ENCODE data around the gene PLA2G4E. TPM values are rescaled to one million over a fixed set of nuclear protein-coding genes. Genes with fewer than 3 reads are reported as not detected.

Gene PLA2G4E
- polyA plus RNA-seq, 3 donors = not detected

GRCh38 chr15:42056934-42057798 lies 36.3 kb upstream of the PLA2G4E start:
- DNase-seq (ENCODE audit: low read depth in 3 of 3, low spot score in 2 of 3) = peak; percentile 41 to 54 (median 45)

- no peak for DNase-seq (ENCODE audit: low read depth in 3 of 3, low spot score in 2 of 3)
Measured at GRCh38 chr15:42053914-42054313, 33.1 kb upstream of the PLA2G4E start.

- DNase-seq (ENCODE audit: low read depth in 3 of 3, low spot score in 2 of 3) = no peak
Measured at GRCh38 chr15:42053010-42053409, 32.2 kb upstream of the PLA2G4E start.

- DNase-seq (ENCODE audit: low read depth in 3 of 3, low spot score in 2 of 3) = no peak
Measured at GRCh38 chr15:42050484-42051255, 29.8 kb upstream of the PLA2G4E start.

- DNase-seq (ENCODE audit: low read depth in 3 of 3, low spot score in 2 of 3) = no peak
Measured at GRCh38 chr15:42048821-42049200, 28.0 kb upstream of the PLA2G4E start.

- DNase-seq (ENCODE audit: low read depth in 3 of 3, low spot score in 2 of 3) = no peak
Measured at GRCh38 chr15:42048080-42048820, 27.4 kb upstream of the PLA2G4E start.

GRCh38 chr15:42046597-42046996 lies 25.8 kb upstream of the PLA2G4E start:
- DNase-seq (ENCODE audit: low read depth in 3 of 3, low spot score in 2 of 3) = no peak

GRCh38 chr15:42045211-42045615 lies 24.4 kb upstream of the PLA2G4E start:
- no peak for DNase-seq (ENCODE audit: low read depth in 3 of 3, low spot score in 2 of 3)

GRCh38 chr15:42042602-42043400 lies 22.0 kb upstream of the PLA2G4E start:
- DNase-seq (ENCODE audit: low read depth in 3 of 3, low spot score in 2 of 3) = no peak

GRCh38 chr15:42038401-42038800 lies 17.6 kb upstream of the PLA2G4E start:
- DNase-seq (ENCODE audit: low read depth in 3 of 3, low spot score in 2 of 3) = no peak

GRCh38 chr15:42037656-42038055 lies 16.8 kb upstream of the PLA2G4E start:
- no peak for DNase-seq (ENCODE audit: low read depth in 3 of 3, low spot score in 2 of 3)

- no peak for DNase-seq (ENCODE audit: low read depth in 3 of 3, low spot score in 2 of 3)
Measured at GRCh38 chr15:42036966-42037365, 16.1 kb upstream of the PLA2G4E start.

GRCh38 chr15:42036112-42036905 lies 15.5 kb upstream of the PLA2G4E start:
- DNase-seq (ENCODE audit: low read depth in 3 of 3, low spot score in 2 of 3) = no peak

- DNase-seq (ENCODE audit: low read depth in 3 of 3, low spot score in 2 of 3) = no peak
Measured at GRCh38 chr15:42035435-42035761, 14.6 kb upstream of the PLA2G4E start.

GRCh38 chr15:42034628-42035434 lies 14.0 kb upstream of the PLA2G4E start:
- no peak for DNase-seq (ENCODE audit: low read depth in 3 of 3, low spot score in 2 of 3)

GRCh38 chr15:42033214-42033873 lies 12.5 kb upstream of the PLA2G4E start:
- no peak for DNase-seq (ENCODE audit: low read depth in 3 of 3, low spot score in 2 of 3)

- no peak for DNase-seq (ENCODE audit: low read depth in 3 of 3, low spot score in 2 of 3)
Measured at GRCh38 chr15:42032376-42033213, 11.8 kb upstream of the PLA2G4E start.

Measured in right renal cortex interstitium (tissue), 3 donors.